Ishikawa (cell line): ENCODE measurements around the gene ZNF614.

Experiments used
- CEBPB ChIP-seq: IDR thresholded peaks from 2 replicates; pipeline ENCODE4 v1.6.1; 2012
- CREB1 ChIP-seq: IDR thresholded peaks from 2 replicates; pipeline ENCODE4 v1.6.1; 2012; ENCODE audit warnings: low read depth
- EGR1 ChIP-seq: IDR thresholded peaks from 2 replicates; pipeline ENCODE4 v1.6.1; 2012
- EP300 ChIP-seq: IDR thresholded peaks from 2 replicates; pipeline ENCODE4 v1.6.1; 2012; ENCODE audit warnings: borderline replicate concordance
- FOXM1 ChIP-seq: IDR thresholded peaks from 2 replicates; pipeline ENCODE4 v1.6.1; 2012; ENCODE audit warnings: low read depth, borderline replicate concordance
- MAX ChIP-seq: IDR thresholded peaks from 2 replicates; pipeline ENCODE4 v1.6.1; 2012
- NFIC ChIP-seq: IDR thresholded peaks from 2 replicates; pipeline ENCODE4 v1.6.1; 2012
- RAD21 ChIP-seq: IDR thresholded peaks from 2 replicates; pipeline ENCODE4 v1.6.1; 2012; ENCODE audit warnings: low read depth
- TAF1 ChIP-seq: IDR thresholded peaks from 2 replicates; pipeline ENCODE4 v1.6.1; 2012; ENCODE audit warnings: low read depth, mild to moderate bottlenecking
- TCF12 ChIP-seq: IDR thresholded peaks from 2 replicates; pipeline ENCODE4 v1.6.1; 2012; ENCODE audit warnings: low read depth
- TEAD4 ChIP-seq: IDR thresholded peaks from 2 replicates; pipeline ENCODE4 v1.6.1; 2012
- USF1 ChIP-seq: IDR thresholded peaks from 2 replicates; pipeline ENCODE4 v1.6.1; 2012
- YY1 ChIP-seq: IDR thresholded peaks from 2 replicates; pipeline ENCODE4 v1.6.1; 2012; ENCODE audit warnings: low read depth
- ZBTB7A ChIP-seq: IDR thresholded peaks from 2 replicates; pipeline ENCODE4 v1.6.1; 2012; ENCODE audit warnings: low read depth
- TF ChIP-seq, protein P1 (sequence below): IDR thresholded peaks from 2 replicates; pipeline ENCODE4 v1.6.1; 2012; ENCODE audit warnings: low read depth, mild to moderate bottlenecking

The ZNF614 gene

GRCh38 chr19:52007806-52008557 lies 20.2 kb downstream of the ZNF614 start, which contains the start of gene ZNF615:
ZNF615 (minus strand) TSS chr19:52008211; CDS start chr19:52003711, 4,500 bp downstream.
- TF ChIP-seq YY1 (peak; percentile 100), EP300 (no peak), TAF1 (peak; percentile 67), ZBTB7A (no peak), USF1 (no peak), EGR1 (peak; percentile 98), NFIC (no peak), FOXM1 (no peak), CEBPB (no peak), RAD21 (no peak), MAX (no peak; the same call in 1 of the 2 replicates), TCF12 (0 out of 2 replicates have a peak, but pooled peaks have one; percentile 22), TEAD4 (no peak)
- TF ChIP-seq, protein P1, sequence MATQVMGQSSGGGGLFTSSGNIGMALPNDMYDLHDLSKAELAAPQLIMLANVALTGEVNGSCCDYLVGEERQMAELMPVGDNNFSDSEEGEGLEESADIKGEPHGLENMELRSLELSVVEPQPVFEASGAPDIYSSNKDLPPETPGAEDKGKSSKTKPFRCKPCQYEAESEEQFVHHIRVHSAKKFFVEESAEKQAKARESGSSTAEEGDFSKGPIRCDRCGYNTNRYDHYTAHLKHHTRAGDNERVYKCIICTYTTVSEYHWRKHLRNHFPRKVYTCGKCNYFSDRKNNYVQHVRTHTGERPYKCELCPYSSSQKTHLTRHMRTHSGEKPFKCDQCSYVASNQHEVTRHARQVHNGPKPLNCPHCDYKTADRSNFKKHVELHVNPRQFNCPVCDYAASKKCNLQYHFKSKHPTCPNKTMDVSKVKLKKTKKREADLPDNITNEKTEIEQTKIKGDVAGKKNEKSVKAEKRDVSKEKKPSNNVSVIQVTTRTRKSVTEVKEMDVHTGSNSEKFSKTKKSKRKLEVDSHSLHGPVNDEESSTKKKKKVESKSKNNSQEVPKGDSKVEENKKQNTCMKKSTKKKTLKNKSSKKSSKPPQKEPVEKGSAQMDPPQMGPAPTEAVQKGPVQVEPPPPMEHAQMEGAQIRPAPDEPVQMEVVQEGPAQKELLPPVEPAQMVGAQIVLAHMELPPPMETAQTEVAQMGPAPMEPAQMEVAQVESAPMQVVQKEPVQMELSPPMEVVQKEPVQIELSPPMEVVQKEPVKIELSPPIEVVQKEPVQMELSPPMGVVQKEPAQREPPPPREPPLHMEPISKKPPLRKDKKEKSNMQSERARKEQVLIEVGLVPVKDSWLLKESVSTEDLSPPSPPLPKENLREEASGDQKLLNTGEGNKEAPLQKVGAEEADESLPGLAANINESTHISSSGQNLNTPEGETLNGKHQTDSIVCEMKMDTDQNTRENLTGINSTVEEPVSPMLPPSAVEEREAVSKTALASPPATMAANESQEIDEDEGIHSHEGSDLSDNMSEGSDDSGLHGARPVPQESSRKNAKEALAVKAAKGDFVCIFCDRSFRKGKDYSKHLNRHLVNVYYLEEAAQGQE = no peak

GRCh38 chr19:52007451-52007805 lies 20.8 kb downstream of the ZNF614 start:
- TF ChIP-seq EP300 (no peak), MAX (no peak), YY1 (no peak), TAF1 (no peak), ZBTB7A (no peak), USF1 (no peak), FOXM1 (no peak), CEBPB (no peak), NFIC (no peak), RAD21 (no peak), TEAD4 (no peak), EGR1 (no peak)

- no peak for TF ChIP-seq EP300
- 0 out of 2 replicates have a peak, but pooled peaks have one; percentile 17 for TF ChIP-seq USF1
These were observed 34.0 kb downstream of the ZNF614 start for GRCh38 chr19:51994048-51994644.

DNA sequence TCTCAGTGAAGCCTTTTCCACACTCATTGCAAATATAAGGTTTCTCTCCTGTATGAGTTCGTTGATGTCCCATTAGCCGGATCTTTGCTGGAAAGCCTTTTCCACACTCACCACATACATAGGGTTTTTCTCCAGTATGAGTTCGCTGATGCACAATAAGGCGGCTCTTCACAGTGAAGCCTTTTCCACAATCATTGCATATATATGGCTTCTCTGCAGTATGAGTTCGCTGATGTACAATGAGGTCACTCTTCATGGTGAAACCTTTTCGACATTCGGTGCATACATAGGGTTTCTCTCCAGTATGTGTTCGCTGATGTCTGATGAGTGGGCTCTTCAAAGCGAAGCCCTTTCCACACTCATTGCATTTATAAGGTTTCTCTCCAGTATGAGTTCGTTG lies 34.8 kb downstream of the ZNF614 start:
- no peak for TF ChIP-seq NFIC
- TF ChIP-seq MAX = no peak
- no peak for TF ChIP-seq CREB1
- no peak for TF ChIP-seq EGR1

DNA sequence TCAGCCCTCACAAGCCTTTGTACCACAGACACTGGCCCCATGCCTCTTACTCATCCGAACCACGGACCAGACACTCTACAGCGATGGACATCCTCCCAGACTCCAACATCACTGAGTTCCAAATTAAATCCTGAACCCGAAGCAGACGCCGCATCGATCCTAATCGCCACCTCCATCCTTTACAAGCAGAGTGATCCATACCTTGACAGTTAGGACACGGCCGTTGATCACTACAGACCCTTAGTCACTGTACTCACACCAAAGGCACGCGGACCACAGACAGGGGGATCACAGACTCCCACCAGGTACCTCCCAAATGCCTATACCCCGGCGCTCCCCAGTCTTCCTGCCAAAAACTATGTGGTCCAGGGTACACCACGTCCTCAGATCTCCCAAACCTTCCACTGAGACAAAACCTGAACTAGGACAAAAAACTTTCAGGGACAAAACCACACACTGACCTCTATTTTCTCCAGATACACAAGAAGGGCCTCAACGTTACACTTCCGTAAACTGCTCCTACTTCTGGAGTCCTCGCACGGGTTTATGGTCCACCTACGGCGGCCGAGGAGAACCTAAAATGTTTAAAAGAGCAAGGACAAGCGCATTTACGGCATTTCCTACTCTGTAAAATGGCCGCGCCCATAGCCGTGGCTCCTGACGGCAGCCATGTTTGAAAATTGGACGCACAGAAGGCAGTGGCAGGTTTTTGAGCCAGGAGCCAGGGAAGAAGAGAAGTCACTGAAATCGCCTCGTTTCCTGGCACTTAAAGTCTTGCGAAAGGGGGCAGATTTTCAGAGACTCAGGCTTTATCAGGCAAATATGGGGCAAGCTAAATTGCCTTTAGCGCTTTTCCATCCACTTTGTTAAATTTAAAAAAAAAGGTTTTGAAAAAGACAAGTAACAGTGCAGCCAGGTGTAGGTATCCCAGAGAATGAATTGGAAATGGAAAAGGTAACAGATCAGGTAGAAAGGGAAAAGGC lies 41.6 kb downstream of the ZNF614 start, which contains the start of gene ZNF350:
ZNF350 (minus strand) TSS at position 532 of the 983 bp plus-strand sequence. CDS start 12,480 bp downstream, outside the sequence.
- TF ChIP-seq USF1 (peak; percentile 46), EP300 (no peak), MAX (peak; percentile 47; the same call in 1 of the 2 replicates), TAF1 (no peak; the same call in 1 of the 2 replicates), EGR1 (peak; percentile 99), CEBPB (0 out of 2 replicates have a peak, but pooled peaks have one; percentile 22), TEAD4 (peak; percentile 54), TCF12 (peak; percentile 72), FOXM1 (no peak), CREB1 (peak; percentile 46; the same call in 1 of the 2 replicates), RAD21 (no peak), YY1 (peak; percentile 100), ZBTB7A (no peak), NFIC (no peak)
- TF ChIP-seq, protein P1 = no peak
